ENCODE data around the gene PPP1R15B.

DNA sequence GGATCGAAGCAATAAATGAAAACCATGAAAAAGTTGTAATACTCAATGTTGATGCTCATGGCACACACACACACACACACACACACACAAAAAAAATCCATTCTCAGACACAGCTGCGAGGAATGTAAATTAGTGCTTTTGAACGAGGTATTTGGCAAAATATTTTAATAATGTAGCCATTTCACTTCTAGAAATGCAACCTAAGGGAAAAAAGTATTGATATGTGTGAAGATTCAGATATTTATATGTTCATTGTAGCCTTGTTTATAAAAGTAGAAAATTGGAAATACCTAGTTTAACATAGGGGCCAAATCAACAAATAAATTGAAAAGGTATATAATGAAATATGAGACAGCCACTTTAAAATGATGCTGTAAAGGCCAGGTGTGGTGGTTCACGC is 55.7 kb downstream of the PPP1R15B start:
- TF ChIP-seq, protein P1, sequence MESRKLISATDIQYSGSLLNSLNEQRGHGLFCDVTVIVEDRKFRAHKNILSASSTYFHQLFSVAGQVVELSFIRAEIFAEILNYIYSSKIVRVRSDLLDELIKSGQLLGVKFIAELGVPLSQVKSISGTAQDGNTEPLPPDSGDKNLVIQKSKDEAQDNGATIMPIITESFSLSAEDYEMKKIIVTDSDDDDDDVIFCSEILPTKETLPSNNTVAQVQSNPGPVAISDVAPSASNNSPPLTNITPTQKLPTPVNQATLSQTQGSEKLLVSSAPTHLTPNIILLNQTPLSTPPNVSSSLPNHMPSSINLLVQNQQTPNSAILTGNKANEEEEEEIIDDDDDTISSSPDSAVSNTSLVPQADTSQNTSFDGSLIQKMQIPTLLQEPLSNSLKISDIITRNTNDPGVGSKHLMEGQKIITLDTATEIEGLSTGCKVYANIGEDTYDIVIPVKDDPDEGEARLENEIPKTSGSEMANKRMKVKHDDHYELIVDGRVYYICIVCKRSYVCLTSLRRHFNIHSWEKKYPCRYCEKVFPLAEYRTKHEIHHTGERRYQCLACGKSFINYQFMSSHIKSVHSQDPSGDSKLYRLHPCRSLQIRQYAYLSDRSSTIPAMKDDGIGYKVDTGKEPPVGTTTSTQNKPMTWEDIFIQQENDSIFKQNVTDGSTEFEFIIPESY (IDR thresholded peaks at IDR 0.05; ENCODE audit: extremely low read depth, insufficient replicate concordance, low read length): no peak
- TF ChIP-seq EZH2phosphoT487 (IDR thresholded peaks at IDR 0.05; ENCODE audit: borderline replicate concordance): no peak
- TF ChIP-seq, protein P2, sequence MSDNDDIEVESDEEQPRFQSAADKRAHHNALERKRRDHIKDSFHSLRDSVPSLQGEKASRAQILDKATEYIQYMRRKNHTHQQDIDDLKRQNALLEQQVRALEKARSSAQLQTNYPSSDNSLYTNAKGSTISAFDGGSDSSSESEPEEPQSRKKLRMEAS (IDR thresholded peaks at IDR 0.05): no peak
- TF ChIP-seq POLR2AphosphoS5 (IDR thresholded peaks at IDR 0.05; ENCODE audit: low read depth, low read length): no peak

Data from HCT116 (cell line).